ENCODE data around the gene PAGR1. TPM values are rescaled to one million over a fixed set of nuclear protein-coding genes. Genes with fewer than 3 reads are reported as not detected.

The PAGR1 gene
- total and polyA plus RNA-seq, 9 of the 15 experiments (the other 6 are each of a cell fraction or from before 2014, with no cell fraction given) = 1.4 to 58.2 (median 16.8) TPM

DNA sequence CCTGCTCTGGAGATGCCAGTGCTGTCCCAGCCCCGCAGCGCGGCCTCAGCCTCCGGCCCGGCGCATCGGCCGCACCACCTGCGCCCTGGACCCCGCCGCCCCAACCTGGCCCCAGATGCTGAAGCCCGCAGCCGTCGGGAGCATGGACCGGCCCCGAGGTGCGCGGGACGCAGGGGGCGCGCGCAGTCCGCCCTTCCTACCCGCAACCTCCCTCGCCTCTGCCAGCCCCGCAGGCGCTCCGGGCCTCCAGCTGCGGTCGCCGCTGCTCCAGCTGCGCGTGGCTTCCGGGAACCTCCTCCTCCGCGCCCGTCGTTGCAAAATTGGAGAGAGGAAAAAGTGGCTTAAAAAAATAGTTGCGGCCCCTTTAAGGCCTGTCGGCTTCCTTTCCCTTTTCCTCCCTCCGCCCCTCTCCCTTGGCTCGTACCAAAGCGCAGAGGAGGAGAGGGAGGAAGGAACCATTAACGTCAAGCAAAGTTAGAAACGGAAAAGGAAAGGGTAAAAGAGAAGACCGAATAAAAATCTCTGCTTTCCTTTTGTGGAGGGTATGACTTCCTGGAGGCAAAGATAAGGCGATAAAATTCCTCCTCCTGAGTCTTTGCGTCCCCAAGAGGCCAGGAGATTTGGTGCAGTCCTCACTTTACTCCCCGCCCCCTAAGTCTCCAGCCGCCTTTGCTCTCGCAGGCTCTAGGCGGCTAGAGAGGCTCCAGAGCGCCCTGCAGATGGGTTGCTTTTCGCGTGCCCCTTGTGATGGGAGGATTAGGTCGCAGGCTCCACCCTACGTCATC lies 47.1 kb downstream of the PAGR1 start, which contains the start of gene CDIPT (continued):
- TF ChIP-seq, protein P1, sequence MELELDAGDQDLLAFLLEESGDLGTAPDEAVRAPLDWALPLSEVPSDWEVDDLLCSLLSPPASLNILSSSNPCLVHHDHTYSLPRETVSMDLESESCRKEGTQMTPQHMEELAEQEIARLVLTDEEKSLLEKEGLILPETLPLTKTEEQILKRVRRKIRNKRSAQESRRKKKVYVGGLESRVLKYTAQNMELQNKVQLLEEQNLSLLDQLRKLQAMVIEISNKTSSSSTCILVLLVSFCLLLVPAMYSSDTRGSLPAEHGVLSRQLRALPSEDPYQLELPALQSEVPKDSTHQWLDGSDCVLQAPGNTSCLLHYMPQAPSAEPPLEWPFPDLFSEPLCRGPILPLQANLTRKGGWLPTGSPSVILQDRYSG (tag; conservative IDR thresholded peaks at IDR 0.05; ENCODE audit: low read depth) = no peak
- TF ChIP-seq PRMT5 (CRISPR knock-in tag; IDR thresholded peaks at IDR 0.05) (no peak), ZNF41 (CRISPR knock-in tag; conservative IDR thresholded peaks at IDR 0.05) (no peak), RBM15 (IDR thresholded peaks at IDR 0.05; ENCODE audit: insufficient read depth, low read length) (no peak), NFRKB (IDR thresholded peaks at IDR 0.05; ENCODE audit: low read depth) (peak; percentile 40; the same call in 1 of the 2 replicates), GABPB2 (CRISPR knock-in tag; conservative IDR thresholded peaks at IDR 0.05) (no peak), HDAC1 (IDR thresholded peaks at IDR 0.05) (peak in 1 of 2 experiments; percentile 77; a peak in 2 of 4 replicates), ZNF282 (CRISPR knock-in tag; IDR thresholded peaks at IDR 0.05) (no peak), NR4A1 (CRISPR knock-in tag; IDR thresholded peaks at IDR 0.05) (no peak), NR4A1 (tag; IDR thresholded peaks at IDR 0.05) (no peak), CBX5 (IDR thresholded peaks at IDR 0.05; ENCODE audit: borderline replicate concordance, low read depth) (no peak), ZNF584 (CRISPR knock-in tag; IDR thresholded peaks at IDR 0.05; ENCODE audit: low read depth) (no peak), ZEB2 (IDR thresholded peaks at IDR 0.05) (no peak; the same call in 1 of the 2 replicates), ZNF583 (CRISPR knock-in tag; IDR thresholded peaks at IDR 0.05) (no peak), POLR2G (IDR thresholded peaks at IDR 0.05; ENCODE audit: low read depth, low read length) (peak; percentile 78), ZBTB1 (CRISPR knock-in tag; IDR thresholded peaks at IDR 0.05; ENCODE audit: borderline replicate concordance, low read depth) (peak; percentile 54; the same call in 1 of the 2 replicates), PYGO2 (tag; IDR thresholded peaks at IDR 0.05) (peak; percentile 56; the same call in 1 of the 2 replicates), MCM5 (IDR thresholded peaks at IDR 0.05; ENCODE audit: low read depth) (no peak), DDX20 (tag; IDR thresholded peaks at IDR 0.05; ENCODE audit: low read depth) (no peak), RNF2 (IDR thresholded peaks at IDR 0.05) (no peak; the same call in 1 of the 2 replicates), ELF4 (CRISPR knock-in tag; IDR thresholded peaks at IDR 0.05) (no peak), NRF1 (conservative IDR thresholded peaks at IDR 0.05 in 1 of 2, IDR thresholded peaks at IDR 0.05 in 1 of 2) (peak; percentile 81 to 82), KLF10 (CRISPR knock-in tag; IDR thresholded peaks at IDR 0.05) (no peak), GTF2E2 (tag; IDR thresholded peaks at IDR 0.05) (peak; percentile 38; the same call in 1 of the 2 replicates)
- TF ChIP-seq, protein P2, sequence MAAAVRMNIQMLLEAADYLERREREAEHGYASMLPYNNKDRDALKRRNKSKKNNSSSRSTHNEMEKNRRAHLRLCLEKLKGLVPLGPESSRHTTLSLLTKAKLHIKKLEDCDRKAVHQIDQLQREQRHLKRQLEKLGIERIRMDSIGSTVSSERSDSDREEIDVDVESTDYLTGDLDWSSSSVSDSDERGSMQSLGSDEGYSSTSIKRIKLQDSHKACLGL (CRISPR knock-in tag; IDR thresholded peaks at IDR 0.05; ENCODE audit: borderline replicate concordance, poor library complexity, severe bottlenecking) = no peak
- TF ChIP-seq, protein P3, sequence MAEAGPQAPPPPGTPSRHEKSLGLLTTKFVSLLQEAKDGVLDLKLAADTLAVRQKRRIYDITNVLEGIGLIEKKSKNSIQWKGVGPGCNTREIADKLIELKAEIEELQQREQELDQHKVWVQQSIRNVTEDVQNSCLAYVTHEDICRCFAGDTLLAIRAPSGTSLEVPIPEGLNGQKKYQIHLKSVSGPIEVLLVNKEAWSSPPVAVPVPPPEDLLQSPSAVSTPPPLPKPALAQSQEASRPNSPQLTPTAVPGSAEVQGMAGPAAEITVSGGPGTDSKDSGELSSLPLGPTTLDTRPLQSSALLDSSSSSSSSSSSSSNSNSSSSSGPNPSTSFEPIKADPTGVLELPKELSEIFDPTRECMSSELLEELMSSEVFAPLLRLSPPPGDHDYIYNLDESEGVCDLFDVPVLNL (CRISPR knock-in tag; IDR thresholded peaks at IDR 0.05; ENCODE audit: low read depth) = no peak
- TF ChIP-seq, protein P4, sequence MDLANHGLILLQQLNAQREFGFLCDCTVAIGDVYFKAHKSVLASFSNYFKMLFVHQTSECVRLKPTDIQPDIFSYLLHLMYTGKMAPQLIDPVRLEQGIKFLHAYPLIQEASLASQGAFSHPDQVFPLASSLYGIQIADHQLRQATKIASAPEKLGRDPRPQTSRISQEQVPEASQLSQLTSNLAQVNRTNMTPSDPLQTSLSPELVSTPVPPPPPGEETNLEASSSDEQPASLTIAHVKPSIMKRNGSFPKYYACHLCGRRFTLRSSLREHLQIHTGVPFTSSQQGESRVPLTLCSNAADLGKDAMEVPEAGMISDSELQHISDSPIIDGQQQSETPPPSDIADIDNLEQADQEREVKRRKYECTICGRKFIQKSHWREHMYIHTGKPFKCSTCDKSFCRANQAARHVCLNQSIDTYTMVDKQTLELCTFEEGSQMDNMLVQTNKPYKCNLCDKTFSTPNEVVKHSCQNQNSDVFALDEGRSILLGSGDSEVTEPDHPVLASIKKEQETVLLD (IDR thresholded peaks at IDR 0.05) = 0 out of 2 replicates have a peak, but pooled peaks have one; percentile 32

Measured in K562 (cell line).